ENCODE data around the gene SHLD1. TPM values are rescaled to one million over a fixed set of nuclear protein-coding genes. Genes with fewer than 3 reads are reported as not detected.

SHLD1 gene
- polyA plus RNA-seq, 1 donor (not counting 4 experiments of a cell fraction or from before 2014, with no cell fraction given), result 3.2 TPM

GRCh38 chr20:5796331-5797040, 46.3 kb downstream of the SHLD1 start:
- Histone ChIP-seq H3K4me3 (ENCODE audit: control insufficient read depth in 2 of 3, extremely low read depth in 1 of 3, insufficient read depth in 2 of 3, low read depth in 1 of 3, low read length in 3 of 3) (no peak overlapping the region), H3K9me1 (ENCODE audit: control insufficient read depth, extremely low read depth, insufficient read depth, low read length) (no peaks in the 10 kb centered on the region), H3K4me1 (ENCODE audit: control insufficient read depth, extremely low read depth, insufficient read depth, low read length) (no peaks in the 10 kb centered on the region), H3K4me2 (ENCODE audit: control insufficient read depth, extremely low read depth, insufficient read depth, low read depth, low read length) (no peak overlapping the region), H3K9me3 (ENCODE audit: control insufficient read depth, low read depth, low read length) (no peaks in the 10 kb centered on the region), H2AFZ (ENCODE audit: control insufficient read depth, low read length) (no peak overlapping the region), H3K9ac (ENCODE audit: control insufficient read depth, extremely low read depth, insufficient read depth, low read length) (no peak overlapping the region), H3K79me2 (ENCODE audit: control insufficient read depth, insufficient read depth, low read length) (no peaks in the 10 kb centered on the region), H3K27ac (ENCODE audit: control insufficient read depth, insufficient read depth, low read length) (no peak overlapping the region), H3K36me3 (ENCODE audit: control insufficient read depth in 2 of 2, extremely low read depth in 1 of 2, insufficient read depth in 2 of 2, low read length in 2 of 2) (no peaks in the 10 kb centered on the region), H4K20me1 (ENCODE audit: control insufficient read depth, extremely low read depth, insufficient read depth, low read length) (no peaks in the 10 kb centered on the region), H3K27me3 (ENCODE audit: control insufficient read depth, extremely low read depth, insufficient read depth, low read length) (no peaks in the 10 kb centered on the region)
- dilution Hi-C loops (cut with MboI; ENCODE audit: extremely low pct_ligation_motif_present, low sequenced_read_pairs), result loop anchor here (25.0 kb wide), 1 partner anchor 234 kb away; no protein-coding TSS in a partner anchor
- FAIRE-seq (no peak), DNase-seq (ENCODE audit: low read depth, low spot score) (no peak)
- TF ChIP-seq CTCF (optimal IDR thresholded peaks at IDR 0.05 in 1 of 3, IDR thresholded peaks at IDR 0.05 in 1 of 3, conservative IDR thresholded peaks at IDR 0.05 in 1 of 3; ENCODE audit: extremely low read depth in 1 of 3, insufficient read depth in 2 of 3, low read length in 3 of 3), result no peak
- TF ChIP-seq EZH2 (IDR thresholded peaks at IDR 0.05; ENCODE audit: low read length), result no peak

- H3K4me2 ChIP-seq (ENCODE audit: control insufficient read depth, extremely low read depth, insufficient read depth, low read depth, low read length), result no peak overlapping the region
- no peaks in the 10 kb centered on the region for H4K20me1 ChIP-seq (ENCODE audit: control insufficient read depth, extremely low read depth, insufficient read depth, low read length)
- no peaks in the 10 kb centered on the region for H3K9me3 ChIP-seq (ENCODE audit: control insufficient read depth, low read depth, low read length)
- H2AFZ ChIP-seq (ENCODE audit: control insufficient read depth, low read length), result no peak overlapping the region
- H3K27ac ChIP-seq (ENCODE audit: control insufficient read depth, insufficient read depth, low read length), result no peak overlapping the region
- DNase-seq (ENCODE audit: low read depth, low spot score), result no peak
- dilution Hi-C loops (cut with MboI; ENCODE audit: extremely low pct_ligation_motif_present, low sequenced_read_pairs), result loop anchor here (25.0 kb wide), 1 partner anchor 235 kb away; no protein-coding TSS in a partner anchor
- no peaks in the 10 kb centered on the region for H3K79me2 ChIP-seq (ENCODE audit: control insufficient read depth, insufficient read depth, low read length)
- no peak overlapping the region for H3K9ac ChIP-seq (ENCODE audit: control insufficient read depth, extremely low read depth, insufficient read depth, low read length)
- H3K4me1 ChIP-seq (ENCODE audit: control insufficient read depth, extremely low read depth, insufficient read depth, low read length), result no peaks in the 10 kb centered on the region
- no peak for TF ChIP-seq EZH2 (IDR thresholded peaks at IDR 0.05; ENCODE audit: low read length)
- H3K36me3 ChIP-seq (ENCODE audit: control insufficient read depth in 2 of 2, extremely low read depth in 1 of 2, insufficient read depth in 2 of 2, low read length in 2 of 2), result no peaks in the 10 kb centered on the region
- H3K9me1 ChIP-seq (ENCODE audit: control insufficient read depth, extremely low read depth, insufficient read depth, low read length), result no peaks in the 10 kb centered on the region
- H3K27me3 ChIP-seq (ENCODE audit: control insufficient read depth, extremely low read depth, insufficient read depth, low read length), result no peaks in the 10 kb centered on the region
- no peak overlapping the region for H3K4me3 ChIP-seq (ENCODE audit: control insufficient read depth in 2 of 3, extremely low read depth in 1 of 3, insufficient read depth in 2 of 3, low read depth in 1 of 3, low read length in 3 of 3)
- no peak for FAIRE-seq
Measured at GRCh38 chr20:5797165-5797564, 47.0 kb downstream of the SHLD1 start.

Measured in keratinocyte (primary cell).